GM19043 (cell line): ENCODE results near the gene TNFAIP8.

Experiments
- ATAC-seq: cut with Tn5 transposase; IDR thresholded peaks from one replicate; pipeline ENCODE4 v1.9.1; 2021; ENCODE audit warnings: low read depth; ENCODE audit not compliant: unreplicated experiment

TNFAIP8 gene

DNA sequence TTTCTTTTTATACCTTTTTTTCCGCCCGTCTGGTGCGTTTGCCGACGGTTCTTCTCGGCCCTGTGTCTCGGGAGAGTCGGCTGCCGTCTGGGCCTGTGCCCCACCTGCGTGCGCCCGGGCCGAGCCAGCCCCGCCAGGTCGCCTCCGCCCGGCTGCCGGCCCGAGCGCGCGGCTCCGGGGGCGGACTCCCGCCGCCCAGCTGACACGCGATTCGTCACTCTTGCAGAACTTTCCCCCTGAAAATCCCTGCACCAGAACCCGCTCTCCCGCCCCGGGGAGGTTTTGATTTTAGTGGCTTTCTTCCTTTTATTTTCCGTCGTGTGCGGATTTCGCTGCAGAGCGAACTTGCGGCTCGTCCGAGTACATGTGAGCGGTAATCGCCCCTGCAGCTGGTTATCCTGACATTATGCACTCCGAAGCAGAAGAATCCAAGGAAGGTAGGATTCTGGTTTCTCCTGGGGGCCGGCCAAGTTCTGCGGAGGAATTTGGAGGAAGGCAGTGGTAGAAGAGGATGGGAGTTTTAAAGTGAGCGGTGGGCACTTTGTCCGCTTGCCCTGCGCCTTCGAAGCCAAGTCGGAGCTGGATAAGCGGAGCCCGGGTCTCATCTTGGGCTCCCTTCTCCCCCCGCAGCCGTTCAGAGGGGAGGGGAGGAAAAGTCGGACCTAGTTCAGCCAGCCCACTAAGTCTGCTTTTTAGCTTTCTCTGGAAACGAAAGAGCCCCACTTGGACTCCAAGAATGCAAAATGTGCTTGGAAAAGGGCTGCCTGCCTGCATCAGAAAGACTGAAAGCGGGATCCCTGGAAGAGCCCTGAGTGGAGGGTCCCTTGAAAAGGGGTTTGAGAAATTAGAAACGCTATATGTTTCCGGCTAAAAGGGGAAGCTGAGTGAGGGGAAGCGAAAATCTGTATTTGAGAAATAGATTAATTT lies at the start of gene TNFAIP8:
Gene TNFAIP8 (plus strand): TSS at position 335 of the 927 bp plus-strand sequence. CDS start 72 bp downstream, at position 407.
- peak; percentile 31 for ATAC-seq

- ATAC-seq: no peak
Measured at GRCh38 chr5:119307170-119307569, 48.6 kb upstream of the TNFAIP8 start.

GRCh38 chr5:119309326-119309725 lies 46.5 kb upstream of the TNFAIP8 start:
- no peak for ATAC-seq

DNA sequence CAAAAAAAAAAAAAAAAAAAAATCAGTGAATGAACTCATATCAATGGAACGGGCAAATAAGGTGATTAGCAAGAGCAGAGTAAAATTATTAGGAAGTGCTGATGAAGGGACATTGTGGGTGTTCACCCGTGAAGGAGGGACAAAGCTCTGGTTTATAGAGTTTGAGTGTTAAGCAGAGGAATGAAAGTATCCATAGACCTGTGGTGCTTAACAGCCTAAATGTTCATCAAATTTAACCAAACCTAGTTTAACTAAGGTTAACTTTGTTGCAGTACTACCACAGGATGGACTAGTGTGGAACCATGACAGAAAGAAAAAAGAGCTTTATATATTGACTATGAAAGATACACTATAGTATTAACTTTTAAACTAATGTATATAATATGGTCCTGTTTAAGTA lies 44.1 kb upstream of the TNFAIP8 start:
- no peak for ATAC-seq

- ATAC-seq: no peak
Measured at GRCh38 chr5:119312403-119312802, 43.4 kb upstream of the TNFAIP8 start.

- no peak for ATAC-seq
Measured at GRCh38 chr5:119313197-119313596, 42.6 kb upstream of the TNFAIP8 start.

DNA sequence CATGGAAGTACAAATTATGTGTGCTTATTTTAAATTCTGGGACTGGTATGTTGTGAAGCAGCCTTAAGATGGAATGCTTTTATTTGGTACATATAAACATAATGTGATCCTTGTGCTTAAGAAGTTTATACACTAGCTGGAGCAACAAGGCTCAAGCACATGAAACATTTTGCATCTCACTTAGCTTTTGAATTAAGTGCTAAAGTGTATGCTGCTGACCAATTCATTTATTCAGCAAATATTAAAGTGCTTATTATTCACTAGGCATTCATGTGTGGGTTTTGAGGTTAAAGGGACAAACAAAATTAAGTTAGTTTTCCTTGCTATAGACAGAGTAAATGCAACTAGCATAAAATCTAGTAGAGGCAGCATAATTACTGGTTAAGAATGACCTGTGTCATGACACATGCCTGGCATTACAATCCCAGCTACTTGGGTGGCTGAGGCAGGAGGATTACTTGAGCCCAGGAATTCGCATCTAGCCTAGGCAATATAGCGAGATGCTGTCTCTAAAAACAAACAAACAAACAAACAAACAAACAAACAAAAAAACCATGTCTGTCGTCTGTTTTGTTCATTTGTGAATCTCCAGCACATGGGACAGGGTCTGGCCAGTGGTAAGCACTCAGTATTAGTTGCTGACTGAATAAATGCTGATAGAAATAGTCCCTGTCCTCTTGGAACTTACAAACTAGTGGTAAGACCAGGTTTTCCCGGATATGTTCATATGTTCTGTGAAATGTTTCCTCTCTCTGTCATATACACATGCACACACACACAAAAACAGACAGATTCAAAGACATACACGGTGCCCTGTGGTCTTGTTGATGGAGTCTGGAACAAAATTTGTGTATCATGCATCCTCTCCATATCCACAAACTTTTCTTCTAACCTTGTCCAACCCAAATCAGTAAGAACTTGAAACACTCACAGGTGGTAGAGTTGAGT lies 41.9 kb upstream of the TNFAIP8 start:
- ATAC-seq: no peak

- ATAC-seq: peak; percentile 60
Measured at GRCh38 chr5:119315516-119315949, 40.3 kb upstream of the TNFAIP8 start.

DNA sequence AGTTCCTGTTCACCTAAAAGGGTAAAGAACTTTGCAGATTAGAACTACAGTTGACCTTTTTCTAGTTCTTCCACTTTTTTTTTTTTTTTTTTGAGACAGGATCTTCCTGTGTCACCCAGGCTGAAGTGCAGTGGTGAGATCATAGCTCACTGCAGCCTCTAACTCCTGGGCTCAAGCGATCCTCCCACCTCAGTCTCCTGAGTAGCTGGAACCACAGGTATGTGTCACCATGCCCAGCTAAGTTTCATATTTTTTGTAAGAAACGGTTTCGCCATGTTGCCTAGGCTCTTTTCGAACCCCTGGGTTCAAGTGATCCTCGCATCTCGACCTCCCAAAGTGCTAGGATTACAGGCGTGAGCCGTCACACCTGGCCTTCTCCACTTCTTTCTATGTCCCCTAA lies 39.7 kb upstream of the TNFAIP8 start:
- no peak for ATAC-seq

DNA sequence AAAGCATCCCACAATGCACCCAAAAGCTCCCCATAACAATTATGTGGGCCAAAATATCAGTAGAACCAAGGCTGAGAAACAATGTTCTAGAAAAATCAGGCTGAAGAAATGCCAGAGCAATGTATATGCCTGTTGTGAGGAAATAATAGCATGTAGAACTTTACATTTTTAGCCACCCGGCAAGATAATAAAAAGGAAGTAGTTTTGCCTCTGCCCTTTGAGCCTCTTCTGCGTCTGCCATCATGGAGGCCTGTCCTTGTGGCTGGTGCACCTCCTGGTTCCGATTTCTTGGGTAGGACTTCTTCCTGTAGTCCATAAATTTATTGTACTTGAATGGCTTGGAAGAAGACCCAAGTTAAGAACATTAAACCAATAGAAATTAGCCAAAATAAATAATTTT lies 38.9 kb upstream of the TNFAIP8 start:
- no peak for ATAC-seq

GRCh38 chr5:119318256-119318894 lies 37.4 kb upstream of the TNFAIP8 start:
- ATAC-seq: peak; percentile 41

DNA sequence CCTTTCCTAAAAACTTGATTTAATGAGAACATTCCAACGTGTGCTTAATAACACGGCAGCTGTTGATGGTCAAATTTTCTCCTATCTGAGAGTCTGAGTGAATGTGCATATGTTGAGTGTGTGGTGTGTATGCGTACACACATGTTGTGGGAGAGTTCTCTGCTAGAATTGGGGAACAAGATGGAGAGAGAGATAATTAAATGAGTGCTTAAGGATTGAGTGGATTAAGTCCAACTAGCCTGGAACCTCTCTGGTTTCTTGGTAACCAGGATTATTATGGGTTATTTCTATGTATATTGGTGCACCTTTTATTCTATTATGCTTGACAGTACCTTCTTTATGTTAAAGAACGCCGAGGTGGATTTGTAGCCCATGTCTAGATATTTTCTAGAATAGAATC lies 36.4 kb upstream of the TNFAIP8 start:
- ATAC-seq: no peak

- ATAC-seq: no peak
Measured at GRCh38 chr5:119319890-119320289, 35.9 kb upstream of the TNFAIP8 start.

DNA sequence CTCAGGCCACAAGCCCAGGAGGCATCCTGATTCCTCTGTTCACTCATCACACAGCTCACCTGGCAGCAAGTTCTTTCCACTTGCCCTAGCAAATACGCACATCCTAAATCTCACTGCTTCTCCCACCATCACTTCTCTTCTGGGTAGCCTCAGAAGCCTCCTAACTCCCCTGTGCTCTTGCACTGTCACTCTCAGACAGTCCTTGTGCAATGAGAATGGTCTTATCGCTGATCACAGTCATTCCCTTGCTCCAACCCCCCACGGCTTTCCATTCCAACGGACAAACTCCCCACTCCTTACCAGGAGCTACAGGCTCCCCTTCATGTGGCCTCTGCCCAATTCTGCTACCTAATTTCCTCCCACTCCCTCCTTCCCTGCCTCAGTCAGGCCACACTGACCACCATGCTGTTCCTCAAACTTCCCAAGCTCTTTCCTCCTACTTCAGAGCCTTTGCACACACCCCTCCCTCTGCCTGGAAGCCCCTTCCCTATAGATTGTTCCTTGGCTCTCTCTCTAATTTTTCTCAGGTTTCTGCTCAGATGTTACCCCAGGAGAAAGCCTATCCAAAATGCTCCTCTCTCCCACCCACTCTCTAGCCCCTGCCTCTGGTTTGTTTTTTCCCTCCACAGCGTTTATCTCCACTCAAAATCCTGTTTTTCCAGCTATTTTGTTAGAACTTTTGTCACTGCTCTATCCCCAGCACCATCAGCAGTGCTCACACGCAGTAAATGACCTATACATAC lies 34.1 kb upstream of the TNFAIP8 start:
- ATAC-seq: no peak

DNA sequence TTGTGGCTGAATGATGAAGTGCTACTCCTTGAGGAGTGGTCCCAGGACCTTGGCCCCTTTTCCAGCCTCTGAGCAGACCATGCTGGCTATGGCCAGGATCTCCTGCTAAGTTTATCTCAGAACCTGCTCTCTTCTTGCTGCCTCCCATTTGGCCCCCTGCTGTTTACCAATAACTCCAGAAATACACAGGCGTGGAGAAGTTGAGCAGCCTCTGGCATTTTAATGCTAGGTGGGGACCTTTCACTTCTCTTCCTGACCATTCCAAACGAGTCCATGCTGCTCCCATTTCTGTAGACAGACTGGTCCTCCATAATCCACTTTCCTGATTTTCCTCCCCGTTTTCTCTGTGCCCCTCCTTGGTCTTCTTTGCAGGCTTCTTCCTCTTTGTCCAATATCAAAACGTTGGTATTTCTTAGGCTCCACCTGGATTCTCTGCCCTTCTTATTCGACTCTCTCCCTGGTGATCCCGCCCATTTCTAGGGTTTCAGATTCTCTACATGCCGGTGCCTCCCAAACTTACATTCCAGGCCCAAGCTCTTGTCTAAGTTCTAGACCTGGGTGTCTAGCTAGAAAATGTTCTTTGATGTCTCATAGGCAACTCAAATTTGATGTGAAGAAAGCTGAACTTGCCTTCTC lies 33.4 kb upstream of the TNFAIP8 start:
- no peak for ATAC-seq

DNA sequence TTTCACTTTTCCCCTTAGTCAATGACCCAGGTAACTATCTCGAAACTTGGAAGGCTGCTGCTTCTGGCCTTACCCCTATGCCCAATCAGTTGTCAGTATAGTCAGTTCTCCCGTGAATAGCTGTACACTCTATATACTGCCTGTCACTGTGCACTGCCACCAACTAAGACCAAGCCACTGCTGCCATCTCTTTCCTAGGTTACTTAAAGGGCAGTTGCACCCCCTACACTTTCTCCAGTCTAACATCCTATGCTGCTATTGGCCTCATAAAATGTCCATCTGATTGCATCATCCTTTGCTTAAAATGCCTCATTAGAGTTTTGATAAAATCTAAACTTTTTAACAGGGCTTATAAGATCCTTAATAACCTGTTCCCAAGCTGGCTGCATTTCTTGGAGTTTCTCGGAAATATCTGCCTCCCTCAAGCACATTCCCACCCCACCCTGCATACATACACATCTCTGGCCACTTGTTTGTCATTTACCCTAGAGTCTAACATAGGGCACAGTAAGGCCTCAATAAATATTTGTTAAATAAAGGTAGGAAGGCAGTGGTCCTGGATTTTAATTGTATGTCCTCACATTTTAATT lies 32.8 kb upstream of the TNFAIP8 start:
- peak; percentile 45 for ATAC-seq

DNA sequence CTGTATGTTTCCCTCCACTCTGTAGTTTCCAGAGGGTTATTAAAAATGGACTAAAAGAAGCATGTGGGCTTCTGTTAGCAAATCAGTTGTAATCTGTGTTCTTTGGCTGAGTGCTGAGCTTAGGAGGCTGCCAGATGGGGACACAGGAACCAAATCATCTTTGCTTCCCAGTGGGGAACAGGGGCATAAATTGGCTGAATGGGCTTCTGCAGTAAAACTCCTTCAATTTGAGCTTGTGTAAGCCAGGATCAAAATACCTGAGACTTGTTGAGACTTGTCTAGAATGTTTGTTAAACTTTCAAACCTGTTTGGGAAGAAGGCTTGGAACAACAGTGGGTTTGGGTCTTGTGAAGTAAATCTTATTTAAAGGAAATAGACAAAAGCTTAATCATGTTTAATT lies 32.2 kb upstream of the TNFAIP8 start:
- ATAC-seq: no peak

GRCh38 chr5:119324842-119325241 lies 31.0 kb upstream of the TNFAIP8 start:
- ATAC-seq: no peak

GRCh38 chr5:119327018-119327417 lies 28.8 kb upstream of the TNFAIP8 start:
- ATAC-seq: no peak
